Neutrophil (primary cell): ENCODE measurements around the gene REEP6.

ENCODE experiments used
- H3K27ac ChIP-seq: fragments of 200-600 bp; sonication (generic); 2 replicates; pipeline ENCODE4 v1.5.1; 2016; ENCODE audit warnings: mild to moderate bottlenecking, moderate library complexity
- H3K27me3 ChIP-seq: fragments of 200-600 bp; sonication (generic); 2 replicates; pipeline ENCODE4 v1.6.0; 2016; ENCODE audit warnings: mild to moderate bottlenecking
- H3K36me3 ChIP-seq: fragments of 200-600 bp; sonication (generic); 2 replicates; pipeline ENCODE4 v1.5.1; 2017
- H3K4me1 ChIP-seq, 2 experiments: fragments of 200-600 bp in 1 of 2; sonication (generic) in 1 of 2; 1 replicate in 1 of 2; 2 replicates in 1 of 2; pipeline versions ENCODE4 v1.5.1 to v1.6.1; 2013 to 2016; ENCODE audit warnings: low read depth in 1 of 2, low read length in 1 of 2, mild to moderate bottlenecking in 1 of 2, moderate library complexity in 1 of 2; ENCODE audit not compliant: control insufficient read depth in 1 of 2, insufficient read depth in 1 of 2
- H3K4me3 ChIP-seq, 2 experiments: fragments of 200-600 bp in 1 of 2; sonication (generic) in 1 of 2; 1 replicate in 1 of 2; 2 replicates in 1 of 2; pipeline ENCODE4 v1.5.1; 2013 to 2016; ENCODE audit warnings: low read depth in 1 of 2, low read length in 1 of 2, mild to moderate bottlenecking in 1 of 2, moderate library complexity in 1 of 2
- H3K9me3 ChIP-seq: fragments of 200-600 bp; sonication (generic); 2 replicates; pipeline ENCODE4 v1.5.1; 2016
- TF ChIP-seq, protein P1 (sequence below): fragments of 200-600 bp; sonication (generic); IDR thresholded peaks from 2 replicates; pipeline ENCODE4 v1.5.1; 2016; ENCODE audit warnings: antibody characterized with exemption

REEP6 gene

DNA sequence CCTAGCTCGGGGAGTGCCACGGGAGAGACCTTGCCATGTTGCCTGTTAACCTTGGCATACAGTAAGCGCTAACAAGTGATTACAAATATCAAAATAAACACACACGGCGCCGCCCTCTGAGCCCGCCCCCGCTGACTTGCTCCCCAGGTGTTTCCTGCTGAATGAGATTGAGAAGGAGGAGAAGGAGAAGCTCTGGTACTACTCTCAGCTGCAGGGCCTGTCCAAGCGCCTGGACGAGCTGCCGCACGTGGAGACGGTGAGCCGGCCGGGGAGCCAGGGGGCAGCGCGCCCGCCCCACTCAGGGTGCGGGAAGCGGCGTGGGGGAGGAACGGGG lies 36.0 kb upstream of the REEP6 start:
- H3K36me3 ChIP-seq = peaks cover 4% of the 10 kb centered on the region
- no peaks in the 10 kb centered on the region for H3K9me3 ChIP-seq
- peaks cover 4 to 7% of the 10 kb centered on the region in 2 experiments for H3K4me1 ChIP-seq
- H3K4me3 ChIP-seq = no peak overlapping the region
- H3K27me3 ChIP-seq = peaks cover 99% of the 10 kb centered on the region
- TF ChIP-seq, protein P1, sequence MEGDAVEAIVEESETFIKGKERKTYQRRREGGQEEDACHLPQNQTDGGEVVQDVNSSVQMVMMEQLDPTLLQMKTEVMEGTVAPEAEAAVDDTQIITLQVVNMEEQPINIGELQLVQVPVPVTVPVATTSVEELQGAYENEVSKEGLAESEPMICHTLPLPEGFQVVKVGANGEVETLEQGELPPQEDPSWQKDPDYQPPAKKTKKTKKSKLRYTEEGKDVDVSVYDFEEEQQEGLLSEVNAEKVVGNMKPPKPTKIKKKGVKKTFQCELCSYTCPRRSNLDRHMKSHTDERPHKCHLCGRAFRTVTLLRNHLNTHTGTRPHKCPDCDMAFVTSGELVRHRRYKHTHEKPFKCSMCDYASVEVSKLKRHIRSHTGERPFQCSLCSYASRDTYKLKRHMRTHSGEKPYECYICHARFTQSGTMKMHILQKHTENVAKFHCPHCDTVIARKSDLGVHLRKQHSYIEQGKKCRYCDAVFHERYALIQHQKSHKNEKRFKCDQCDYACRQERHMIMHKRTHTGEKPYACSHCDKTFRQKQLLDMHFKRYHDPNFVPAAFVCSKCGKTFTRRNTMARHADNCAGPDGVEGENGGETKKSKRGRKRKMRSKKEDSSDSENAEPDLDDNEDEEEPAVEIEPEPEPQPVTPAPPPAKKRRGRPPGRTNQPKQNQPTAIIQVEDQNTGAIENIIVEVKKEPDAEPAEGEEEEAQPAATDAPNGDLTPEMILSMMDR = no peak
- H3K27ac ChIP-seq = no peak overlapping the region

DNA sequence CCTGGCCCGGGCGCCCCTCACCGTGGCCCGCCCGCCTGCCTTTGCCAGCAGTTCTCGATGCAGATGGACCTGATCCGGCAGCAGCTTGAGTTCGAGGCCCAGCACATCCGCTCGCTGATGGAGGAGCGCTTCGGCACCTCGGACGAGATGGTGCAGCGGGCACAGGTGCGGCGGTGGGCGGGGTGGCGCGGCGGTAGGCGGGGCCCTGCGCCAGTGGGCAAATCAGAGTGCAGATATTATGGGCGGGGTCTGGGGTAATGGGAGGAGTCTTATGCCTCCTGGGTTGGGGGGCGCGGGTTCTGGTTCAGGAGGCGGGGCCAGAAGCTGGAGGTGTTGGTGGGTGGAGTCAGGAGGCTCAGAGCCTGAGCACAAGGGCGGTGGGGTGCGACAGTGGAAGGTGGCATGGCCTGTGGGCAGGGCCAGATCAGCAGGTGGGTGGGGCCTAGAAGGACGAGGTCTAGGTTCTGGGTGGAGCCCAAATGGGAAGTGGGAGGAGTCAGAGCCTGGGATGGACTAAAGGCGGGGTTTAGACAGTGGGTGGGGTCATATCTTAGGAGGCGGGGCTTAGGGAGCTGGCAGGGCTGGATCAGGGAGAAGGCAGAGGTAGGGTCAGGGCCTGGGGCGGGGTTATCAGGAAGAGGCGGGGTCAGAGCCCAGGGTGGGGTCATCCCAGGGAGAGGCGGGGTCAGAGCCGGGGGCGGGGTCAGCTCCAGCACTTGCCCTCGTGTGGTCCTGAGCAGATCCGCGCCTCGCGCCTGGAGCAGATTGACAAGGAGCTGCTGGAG lies 35.5 kb upstream of the REEP6 start:
- Histone ChIP-seq H3K27ac (no peak overlapping the region), H3K4me1 (peaks cover 4 to 7% of the 10 kb centered on the region in 2 experiments), H3K4me3 (no peak overlapping the region), H3K9me3 (no peaks in the 10 kb centered on the region), H3K36me3 (peaks cover 10% of the 10 kb centered on the region), H3K27me3 (peaks cover 93% of the 10 kb centered on the region)
- TF ChIP-seq, protein P1 = no peak

- H3K4me3 ChIP-seq = no peak overlapping the region
- H3K9me3 ChIP-seq = no peaks in the 10 kb centered on the region
- H3K27ac ChIP-seq = no peak overlapping the region
- H3K4me1 ChIP-seq = peaks cover 4 to 7% of the 10 kb centered on the region in 2 experiments
- TF ChIP-seq, protein P1 = no peak
- H3K27me3 ChIP-seq = peaks cover 85% of the 10 kb centered on the region
- peaks cover 18% of the 10 kb centered on the region for H3K36me3 ChIP-seq
Observed at GRCh38 chr19:1456121-1456900, 34.7 kb upstream of the REEP6 start.

GRCh38 chr19:1457031-1457739 lies 33.8 kb upstream of the REEP6 start:
- Histone ChIP-seq H3K4me3 (no peak overlapping the region), H3K36me3 (peaks cover 19% of the 10 kb centered on the region), H3K4me1 (peaks cover 4 to 7% of the 10 kb centered on the region in 2 experiments), H3K27ac (no peak overlapping the region), H3K9me3 (no peaks in the 10 kb centered on the region), H3K27me3 (peaks cover 81% of the 10 kb centered on the region)
- TF ChIP-seq, protein P1 = no peak

GRCh38 chr19:1457892-1458291 lies 33.1 kb upstream of the REEP6 start:
- Histone ChIP-seq H3K4me1 (peaks cover 4 to 7% of the 10 kb centered on the region in 2 experiments), H3K9me3 (no peaks in the 10 kb centered on the region), H3K27me3 (peaks cover 74% of the 10 kb centered on the region), H3K4me3 (no peak overlapping the region), H3K27ac (no peak overlapping the region), H3K36me3 (peaks cover 19% of the 10 kb centered on the region)
- TF ChIP-seq, protein P1 = no peak
